Erythroblast (primary cell): ENCODE measurements around the gene STRBP.

Source experiments
- GATA1 ChIP-seq: IDR thresholded peaks from 2 replicates; pipeline ENCODE4 v1.6.1; 2011; ENCODE audit warnings: low read depth, mild to moderate bottlenecking, control low read depth, low read length, moderate library complexity
- POLR2A ChIP-seq: IDR thresholded peaks from 2 replicates; pipeline ENCODE4 v1.6.1; 2011; ENCODE audit warnings: mild to moderate bottlenecking, low read length

GRCh38 chr9:123217128-123217654 lies 51.2 kb downstream of the STRBP start:
- TF ChIP-seq GATA1, result no peak
- TF ChIP-seq POLR2A, result no peak
